HG03159 (cell line): ENCODE results near the gene OSBPL3.

Experiments used
- ATAC-seq: cut with Tn5 transposase; IDR thresholded peaks from one replicate; pipeline ENCODE4 v1.9.1; 2021; ENCODE audit warnings: mild to moderate bottlenecking, moderate library complexity; ENCODE audit not compliant: unreplicated experiment

Gene OSBPL3

GRCh38 chr7:24980534-24981170, 674 bp upstream of the OSBPL3 start:
- ATAC-seq: peak; percentile 33

GRCh38 chr7:24979470-24979862, 512 bp downstream of the OSBPL3 start:
- ATAC-seq: peak; percentile 53

GRCh38 chr7:24978843-24979469, 1.0 kb downstream of the OSBPL3 start:
- ATAC-seq: no peak

- ATAC-seq: no peak
Observed at GRCh38 chr7:24975644-24976260, 4.2 kb downstream of the OSBPL3 start.

GRCh38 chr7:24975172-24975571, 4.8 kb downstream of the OSBPL3 start:
- no peak for ATAC-seq

GRCh38 chr7:24974026-24974832, 5.7 kb downstream of the OSBPL3 start:
- ATAC-seq: no peak

GRCh38 chr7:24972991-24973390, 7.0 kb downstream of the OSBPL3 start:
- no peak for ATAC-seq

- ATAC-seq: no peak
Observed at GRCh38 chr7:24972166-24972477, 7.9 kb downstream of the OSBPL3 start.

GRCh38 chr7:24971333-24972165, 8.4 kb downstream of the OSBPL3 start:
- ATAC-seq: no peak

- ATAC-seq: no peak
Observed at GRCh38 chr7:24970676-24971075, 9.3 kb downstream of the OSBPL3 start.

- ATAC-seq: no peak
Observed at GRCh38 chr7:24968165-24968564, 11.8 kb downstream of the OSBPL3 start.

GRCh38 chr7:24967696-24968095, 12.3 kb downstream of the OSBPL3 start:
- no peak for ATAC-seq

GRCh38 chr7:24966802-24967201, 13.2 kb downstream of the OSBPL3 start:
- no peak for ATAC-seq

GRCh38 chr7:24965831-24966708, 13.9 kb downstream of the OSBPL3 start:
- ATAC-seq: peak; percentile 86

GRCh38 chr7:24964191-24964590, 15.8 kb downstream of the OSBPL3 start:
- no peak for ATAC-seq

- peak; percentile 35 for ATAC-seq
Observed at GRCh38 chr7:24963218-24963617, 16.8 kb downstream of the OSBPL3 start.

GRCh38 chr7:24962418-24962962, 17.5 kb downstream of the OSBPL3 start:
- no peak for ATAC-seq

- no peak for ATAC-seq
Observed at GRCh38 chr7:24959735-24960485, 20.1 kb downstream of the OSBPL3 start.

- no peak for ATAC-seq
Observed at GRCh38 chr7:24958399-24958798, 21.6 kb downstream of the OSBPL3 start.
